ENCODE results near the gene UGT1A5. TPM values are rescaled to one million over a fixed set of nuclear protein-coding genes. Genes with fewer than 3 reads are reported as not detected.
A peak's percentile ranks its signal among the peaks of the same experiment; 100 is the strongest.
"Not testable (repeated sequence)": the region's sequence is repeated elsewhere in the genome, so short reads cannot be mapped to it uniquely, and the experiment has no call there.

UGT1A5 gene
- total and polyA plus RNA-seq, 2 of the 13 experiments (the other 11 are each of a cell fraction or from before 2014, with no cell fraction given): not detected

GRCh38 chr2:233745838-233746237, 33.1 kb downstream of the UGT1A5 start:
- in situ Hi-C loops (cut with HindIII; ENCODE audit: extremely low pct_ligation_motif_present, low pct_unique_long_range_greater_than_20kb); H3K4me3 ChIP-seq (replicated peaks in 1 of 3; ENCODE audit: insufficient read depth in 1 of 3, low read depth in 2 of 3, low read length in 3 of 3); DNase-seq (ENCODE audit: low spot score); intact Hi-C loops (cut with micrococcal nuclease; ENCODE audit: unreplicated experiment); H3K79me2 ChIP-seq (ENCODE audit: insufficient read depth, low read length); BruUV-seq (replicated peaks); CTCF ChIA-PET (ENCODE audit: low intra/inter-chr PET ratio, low total read pairs); H4K20me1 ChIP-seq (ENCODE audit: insufficient read depth, low read length); H3K36me3 ChIP-seq (replicated peaks in 1 of 2; ENCODE audit: control insufficient read depth in 1 of 2, insufficient read depth in 2 of 2, low read length in 2 of 2); H2AFZ ChIP-seq (ENCODE audit: low read length); H3K9ac ChIP-seq (ENCODE audit: insufficient read depth, low read depth, low read length); FAIRE-seq; TF ChIP-seq USF2 (IDR thresholded peaks at IDR 0.05; ENCODE audit: low read depth, low read length): not testable (repeated sequence)
- Histone ChIP-seq H3K4me2 (ENCODE audit: low read depth, low read length) (peak overlapping the region; percentile 54), H3K9me3 (ENCODE audit: low read length) (peaks cover 15% of the 10 kb centered on the region), H3K27me3 (ENCODE audit: control insufficient read depth in 1 of 2, insufficient read depth in 2 of 2, low read length in 2 of 2) (peaks cover 1 to 64% of the 10 kb centered on the region in 2 experiments; a peak in 4 of 5 replicates), H3K4me1 (ENCODE audit: insufficient read depth, low read length) (peaks cover 27% of the 10 kb centered on the region), H3K27ac (ENCODE audit: extremely low read length, insufficient read depth, low read length) (peak overlapping the region; percentile 57)
- POLR2A ChIA-PET: interaction anchor here (1.5 to 1.6 kb wide), 2 partner anchors 9 to 12 kb away, joined by 6 to 9 read pairs; no protein-coding TSS in a partner anchor
- WGBS (ENCODE audit: low lambda C conversion rate): 34% methylated on average over 2 of the region's 2 CpGs
- ATAC-seq: peak; percentile 51
- TF ChIP-seq ZNF687 (CRISPR knock-in tag; IDR thresholded peaks at IDR 0.05): 0 out of 2 replicates have a peak, but pooled peaks have one; percentile 11
- TF ChIP-seq BCL3 (CRISPR knock-in tag; IDR thresholded peaks at IDR 0.05): peak; percentile 30; the same call in 1 of the 2 replicates
- peak; percentile 6; the same call in 1 of the 2 replicates for TF ChIP-seq FOXC1 (CRISPR knock-in tag; IDR thresholded peaks at IDR 0.05; ENCODE audit: borderline replicate concordance)
- peak; percentile 37; the same call in 1 of the 2 replicates for TF ChIP-seq SALL1 (CRISPR knock-in tag; IDR thresholded peaks at IDR 0.05)
- TF ChIP-seq ZNF850 (CRISPR knock-in tag; conservative IDR thresholded peaks at IDR 0.05): 0 out of 2 replicates have a peak, but pooled peaks have one; percentile 3
- TF ChIP-seq DMAP1 (CRISPR knock-in tag; IDR thresholded peaks at IDR 0.05): 0 out of 2 replicates have a peak, but pooled peaks have one; percentile 3
- 0 out of 2 replicates have a peak, but pooled peaks have one; percentile 37 for TF ChIP-seq ELF4 (CRISPR knock-in tag; IDR thresholded peaks at IDR 0.05; ENCODE audit: borderline replicate concordance)
- TF ChIP-seq ZFP37 (CRISPR knock-in tag; IDR thresholded peaks at IDR 0.05; ENCODE audit: borderline replicate concordance): 0 out of 2 replicates have a peak, but pooled peaks have one; percentile 2
- TF ChIP-seq JARID2 (CRISPR knock-in tag; IDR thresholded peaks at IDR 0.05; ENCODE audit: insufficient replicate concordance): peak; percentile 2
- TF ChIP-seq ZNF350 (CRISPR knock-in tag; IDR thresholded peaks at IDR 0.05; ENCODE audit: borderline replicate concordance, low read depth): 0 out of 2 replicates have a peak, but pooled peaks have one; percentile 10
- TF ChIP-seq XRCC5 (optimal IDR thresholded peaks at IDR 0.05; ENCODE audit: low read length): peak; percentile 4
- peak; percentile 12 for TF ChIP-seq MED8 (CRISPR knock-in tag; IDR thresholded peaks at IDR 0.05; ENCODE audit: insufficient replicate concordance)
- TF ChIP-seq USF2 (CRISPR knock-in tag; IDR thresholded peaks at IDR 0.05; ENCODE audit: borderline replicate concordance): peak; percentile 52; the same call in 1 of the 2 replicates
- 0 out of 2 replicates have a peak, but pooled peaks have one; percentile 5 for TF ChIP-seq ZNF788 (CRISPR knock-in tag; IDR thresholded peaks at IDR 0.05; ENCODE audit: borderline replicate concordance)
- 0 out of 2 replicates have a peak, but pooled peaks have one; percentile 4 for TF ChIP-seq TBX2 (CRISPR knock-in tag; IDR thresholded peaks at IDR 0.05; ENCODE audit: borderline replicate concordance)
- 0 out of 2 replicates have a peak, but pooled peaks have one; percentile 2 for TF ChIP-seq RNF2 (conservative IDR thresholded peaks at IDR 0.05; ENCODE audit: low read depth)

Data from HepG2 (cell line).